H1 (cell line): ENCODE measurements around the gene MAP1B. TPM values are rescaled to one million over a fixed set of nuclear protein-coding genes. Genes with fewer than 3 reads are reported as not detected.

Experiments
- ATF3 ChIP-seq: IDR thresholded peaks from 2 replicates; pipeline ENCODE4 v1.6.1; 2011; ENCODE audit warnings: low read depth, mild to moderate bottlenecking, low read length; ENCODE audit not compliant: insufficient read depth
- EZH2 ChIP-seq: fragments of 200-600 bp; sonication (generic); IDR thresholded peaks from 2 replicates; pipeline ENCODE4 v1.7.1; 2012; ENCODE audit warnings: low read depth, mild to moderate bottlenecking, moderate library complexity, low read length, inconsistent platforms; ENCODE audit not compliant: severe bottlenecking
- GABPA ChIP-seq: IDR thresholded peaks from 2 replicates; pipeline ENCODE4 v1.6.1; 2011; ENCODE audit warnings: mild to moderate bottlenecking, low read length, moderate library complexity, borderline replicate concordance; ENCODE audit not compliant: insufficient read depth
- MAX ChIP-seq: IDR thresholded peaks from 2 replicates; pipeline ENCODE4 v1.6.1; 2012; ENCODE audit warnings: inconsistent platforms
- POLR2AphosphoS5 ChIP-seq: IDR thresholded peaks from 2 replicates; pipeline ENCODE4 v1.6.1; 2011; ENCODE audit warnings: low read depth, low read length
- TAF1 ChIP-seq: IDR thresholded peaks from 2 replicates; pipeline ENCODE4 v1.6.1; 2011; ENCODE audit warnings: mild to moderate bottlenecking, low read depth, low read length
- polyA plus RNA-seq, 7 experiments: library from polyadenylated mRNA; depleted of rRNA in 3 of 7; stranded (reverse) in 5 of 7; unstranded in 2 of 7; fragments of >200 nt in 5 of 7; fragments of 200-250 nt in 2 of 7; gene quantifications; 1 replicate in 5 of 7; 2 replicates in 1 of 7; 4 replicates in 1 of 7; pipeline versions ENCODE4 v1.2.1 to v1.2.3, GENCODE V29; 2011 to 2013; ENCODE audit warnings: missing spikeins in 2 of 7, mixed read lengths in 2 of 7
- total RNA-seq: library from RNA; stranded (reverse); fragmentation: NEBNext Ultra II Directional; extraction: Animal tissue kit (Norgen Biotek cat#: 25700); gene quantifications from 2 replicates; pipeline ENCODE4 v1.2.1, GENCODE V29; 2021

MAP1B gene
- total and polyA plus RNA-seq, 2 of the 8 experiments (the other 6 are each of a cell fraction or from before 2014, with no cell fraction given) = 24.5 to 120 TPM

- TF ChIP-seq POLR2AphosphoS5 = no peak
- no peak for TF ChIP-seq EZH2
- no peak for TF ChIP-seq GABPA
- TF ChIP-seq MAX = no peak
- TF ChIP-seq ATF3 = no peak
- TF ChIP-seq TAF1 = no peak
Measured at GRCh38 chr5:72110394-72111013, 3.2 kb downstream of the MAP1B start (continued).
